ENCODE measurements around the gene DENND4A.

- no peak for TF ChIP-seq EZH2phosphoT487 (conservative IDR thresholded peaks at IDR 0.05; ENCODE audit: low read length)
- TF ChIP-seq CTCF (IDR thresholded peaks at IDR 0.05; ENCODE audit: insufficient read depth, low read length, poor library complexity, severe bottlenecking): no peak
These were observed 34.8 kb downstream of the DENND4A start for GRCh38 chr15:65757256-65757655.
